22Rv1 (cell line): ENCODE results near the gene EXOSC1.

ENCODE experiments used
- ZFX ChIP-seq: fragments of 450-650 bp; IDR thresholded peaks from 2 replicates; pipeline ENCODE4 v1.6.1; 2017; ENCODE audit warnings: antibody characterized with exemption, borderline replicate concordance
- TF ChIP-seq, protein P1 (sequence below): fragments of 450-650 bp; IDR thresholded peaks from 2 replicates; pipeline ENCODE4 v1.5.1; 2017; ENCODE audit warnings: mild to moderate bottlenecking

DNA sequence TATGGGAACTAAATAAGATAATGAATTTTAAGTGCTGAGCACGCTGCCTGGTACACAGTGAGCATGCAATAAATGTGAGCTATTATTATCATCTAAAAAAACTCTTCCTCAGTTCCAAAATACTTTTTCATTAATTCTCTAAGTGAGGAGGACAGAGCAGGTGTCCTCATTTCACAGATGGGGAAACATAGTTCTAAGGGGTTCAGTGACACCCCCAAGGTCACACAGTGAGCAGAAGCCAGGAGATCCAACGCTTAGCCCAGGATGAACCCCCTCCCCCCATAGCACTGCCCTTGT is 37.9 kb downstream of the EXOSC1 start:
- TF ChIP-seq, protein P1, sequence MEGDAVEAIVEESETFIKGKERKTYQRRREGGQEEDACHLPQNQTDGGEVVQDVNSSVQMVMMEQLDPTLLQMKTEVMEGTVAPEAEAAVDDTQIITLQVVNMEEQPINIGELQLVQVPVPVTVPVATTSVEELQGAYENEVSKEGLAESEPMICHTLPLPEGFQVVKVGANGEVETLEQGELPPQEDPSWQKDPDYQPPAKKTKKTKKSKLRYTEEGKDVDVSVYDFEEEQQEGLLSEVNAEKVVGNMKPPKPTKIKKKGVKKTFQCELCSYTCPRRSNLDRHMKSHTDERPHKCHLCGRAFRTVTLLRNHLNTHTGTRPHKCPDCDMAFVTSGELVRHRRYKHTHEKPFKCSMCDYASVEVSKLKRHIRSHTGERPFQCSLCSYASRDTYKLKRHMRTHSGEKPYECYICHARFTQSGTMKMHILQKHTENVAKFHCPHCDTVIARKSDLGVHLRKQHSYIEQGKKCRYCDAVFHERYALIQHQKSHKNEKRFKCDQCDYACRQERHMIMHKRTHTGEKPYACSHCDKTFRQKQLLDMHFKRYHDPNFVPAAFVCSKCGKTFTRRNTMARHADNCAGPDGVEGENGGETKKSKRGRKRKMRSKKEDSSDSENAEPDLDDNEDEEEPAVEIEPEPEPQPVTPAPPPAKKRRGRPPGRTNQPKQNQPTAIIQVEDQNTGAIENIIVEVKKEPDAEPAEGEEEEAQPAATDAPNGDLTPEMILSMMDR: no peak
- TF ChIP-seq ZFX: no peak
